ENCODE data around the gene PLXDC2. TPM values are rescaled to one million over a fixed set of nuclear protein-coding genes. Genes with fewer than 3 reads are reported as not detected.

The PLXDC2 gene
- total RNA-seq, 1 experiment from 2014 or later: 38.7 TPM

- no peaks in the 10 kb centered on the region for H3K79me1 ChIP-seq (ENCODE audit: insufficient read depth, low read depth, low read length, poor library complexity, severe bottlenecking)
- no CpG with 5 or more reads among the region's 2 CpGs for WGBS (ENCODE audit: extremely low coverage, insufficient read length, low lambda C conversion rate)
- no peaks in the 10 kb centered on the region for H4K20me1 ChIP-seq (ENCODE audit: control insufficient read depth, insufficient read depth, insufficient read length)
- no peak overlapping the region for H4K8ac ChIP-seq (replicated peaks; ENCODE audit: insufficient read length, low read depth, low read length)
- Mint-ChIP-seq H3K27ac (no peak overlapping the region), H3K9me3 (peaks cover 4 to 11% of the 10 kb centered on the region in 2 experiments; a peak in 4 of 5 replicates), H3K4me3 (no peak overlapping the region), H3K4me1 (no peaks in the 10 kb centered on the region), H3K36me3 (ENCODE audit: insufficient read depth in 1 of 3, low read depth in 3 of 3) (peaks cover 3 to 19% (median 8%) of the 10 kb centered on the region in 3 experiments; a peak in 5 of 7 replicates), H3K27me3 (ENCODE audit: low read depth) (no peaks in the 10 kb centered on the region)
- no peak overlapping the region for H3T11ph ChIP-seq (ENCODE audit: low read length)
- H2BK12ac ChIP-seq (ENCODE audit: insufficient read length, low read depth, low read length): no peak overlapping the region
- no peak for TF ChIP-seq CTCF (conservative IDR thresholded peaks at IDR 0.05)
- no peak overlapping the region for H3K27ac ChIP-seq (ENCODE audit: insufficient read length, low read depth, low read length)
- H3K18ac ChIP-seq (ENCODE audit: insufficient read length, low read depth, low read length): no peak overlapping the region
- no peak overlapping the region for H2AK5ac ChIP-seq (ENCODE audit: insufficient read length, low read length)
- no peak overlapping the region for H3K4me2 ChIP-seq (ENCODE audit: insufficient read depth, insufficient read length, low read length)
- H3K14ac ChIP-seq (ENCODE audit: insufficient read depth, low read length): no peak overlapping the region
- H3K23me2 ChIP-seq (ENCODE audit: insufficient read length, low read depth, low read length, poor library complexity, severe bottlenecking): no peaks in the 10 kb centered on the region
- H4K91ac ChIP-seq (ENCODE audit: insufficient read length, low read depth, low read length): no peak overlapping the region
- H3K4me1 ChIP-seq (ENCODE audit: insufficient read depth, low read length): no peaks in the 10 kb centered on the region
- no peak overlapping the region for H3K9ac ChIP-seq (ENCODE audit: extremely low read depth, insufficient read length, low read length)
- no peaks in the 10 kb centered on the region for H3K9me3 ChIP-seq (ENCODE audit: control insufficient read depth, low read depth, low read length)
- no peak overlapping the region for H3K4ac ChIP-seq (ENCODE audit: low read depth, low read length)
- no peaks in the 10 kb centered on the region for H3K27me3 ChIP-seq (ENCODE audit: insufficient read depth, low read length)
- H3K23ac ChIP-seq (ENCODE audit: insufficient read length, low read depth, low read length): no peak overlapping the region
- H2BK15ac ChIP-seq (ENCODE audit: low read depth, low read length): no peak overlapping the region
- H2AFZ ChIP-seq (ENCODE audit: low read length): no peak overlapping the region
- H4K5ac ChIP-seq (ENCODE audit: insufficient read length, low read depth, low read length): no peak overlapping the region
- H2BK20ac ChIP-seq (ENCODE audit: low read depth, low read length, poor library complexity, severe bottlenecking): no peak overlapping the region
- H2BK120ac ChIP-seq (ENCODE audit: low read depth, low read length, poor library complexity, severe bottlenecking): no peak overlapping the region
- DNase-seq: no peak
- H3K79me2 ChIP-seq (ENCODE audit: insufficient read depth, low read length): no peaks in the 10 kb centered on the region
- H3K56ac ChIP-seq (ENCODE audit: insufficient read length, low read depth, low read length): no peak overlapping the region
- no peak overlapping the region for H2BK5ac ChIP-seq (ENCODE audit: insufficient read length, low read length)
Measured at GRCh38 chr10:19803676-19804075, 12.6 kb upstream of the PLXDC2 start.

All from H9 (cell line).